ENCODE measurements around the gene ATAD3B. TPM values are rescaled to one million over a fixed set of nuclear protein-coding genes. Genes with fewer than 3 reads are reported as not detected.
"Not testable (repeated sequence)": the region's sequence is repeated elsewhere in the genome, so short reads cannot be mapped to it uniquely, and the experiment has no call there.

The ATAD3B gene
- total RNA-seq, 1 donor from 2014 or later, result 20.2 TPM

GRCh38 chr1:1529936-1530335 is 58.4 kb downstream of the ATAD3B start:
- DNase-seq (ENCODE audit: low read depth), result no peak

- no peak for DNase-seq (ENCODE audit: low read depth)
These were observed 60.4 kb downstream of the ATAD3B start for GRCh38 chr1:1531947-1532346.

GRCh38 chr1:1533176-1533893 is 61.8 kb downstream of the ATAD3B start:
- DNase-seq (ENCODE audit: low read depth), result not testable (repeated sequence)

- not testable (repeated sequence) for DNase-seq (ENCODE audit: low read depth)
These were observed 62.3 kb downstream of the ATAD3B start for GRCh38 chr1:1533894-1534291.

- no peak for DNase-seq (ENCODE audit: low read depth)
These were observed 63.0 kb downstream of the ATAD3B start for GRCh38 chr1:1534401-1535154.

GRCh38 chr1:1535201-1536018 is 63.8 kb downstream of the ATAD3B start:
- no peak for DNase-seq (ENCODE audit: low read depth)

- DNase-seq (ENCODE audit: low read depth), result no peak
These were observed 64.7 kb downstream of the ATAD3B start for GRCh38 chr1:1536019-1536937.

- DNase-seq (ENCODE audit: low read depth), result no peak
These were observed 65.5 kb downstream of the ATAD3B start for GRCh38 chr1:1536938-1537546.

- no peak for DNase-seq (ENCODE audit: low read depth)
These were observed 66.2 kb downstream of the ATAD3B start for GRCh38 chr1:1537626-1538250.

GRCh38 chr1:1538334-1538733 is 66.8 kb downstream of the ATAD3B start:
- DNase-seq (ENCODE audit: low read depth), result no peak

- DNase-seq (ENCODE audit: low read depth), result no peak
These were observed 67.4 kb downstream of the ATAD3B start for GRCh38 chr1:1538989-1539309.

GRCh38 chr1:1539310-1540089 is 67.9 kb downstream of the ATAD3B start:
- no peak for DNase-seq (ENCODE audit: low read depth)

- no peak for DNase-seq (ENCODE audit: low read depth)
These were observed 68.7 kb downstream of the ATAD3B start, which contains the start of gene TMEM240 for GRCh38 chr1:1540090-1540817. TMEM240 (minus strand) TSS chr1:1540624; CDS start chr1:1540346, 278 bp downstream.

- DNase-seq (ENCODE audit: low read depth), result no peak
These were observed 69.5 kb downstream of the ATAD3B start for GRCh38 chr1:1540818-1541628.

GRCh38 chr1:1541956-1542765 is 70.6 kb downstream of the ATAD3B start:
- no peak for DNase-seq (ENCODE audit: low read depth)
